ENCODE measurements around the gene PTPRK. TPM values are rescaled to one million over a fixed set of nuclear protein-coding genes. Genes with fewer than 3 reads are reported as not detected.

Gene PTPRK
- total and polyA plus RNA-seq, 2 of the 8 experiments (the other 6 are each of a cell fraction or from before 2014, with no cell fraction given), result 11.4 to 47.3 TPM

GRCh38 chr6:128367437-128367836 lies 153.0 kb downstream of the PTPRK start:
- Histone ChIP-seq H3K79me1 (ENCODE audit: low read depth, low read length) (no peaks in the 10 kb centered on the region), H3K27ac (ENCODE audit: low read depth, low read length) (no peak overlapping the region), H2BK120ac (replicated peaks; ENCODE audit: low read depth, low read length) (no peak overlapping the region), H2BK20ac (ENCODE audit: low read length) (no peak overlapping the region), H4K5ac (ENCODE audit: insufficient read length, low read depth, low read length) (no peak overlapping the region), H3K4ac (replicated peaks; ENCODE audit: insufficient read length, low read depth, low read length) (no peak overlapping the region), H2BK5ac (ENCODE audit: low read depth, low read length) (no peak overlapping the region), H2AK5ac (ENCODE audit: low read depth, low read length) (no peak overlapping the region), H2BK12ac (ENCODE audit: low read depth, low read length) (no peak overlapping the region), H3K4me1 (replicated peaks in 1 of 4; ENCODE audit: control insufficient read depth in 3 of 4, insufficient read depth in 4 of 4, low read length in 3 of 4) (no peaks in the 10 kb centered on the region), H3K23ac (ENCODE audit: insufficient read length) (no peak overlapping the region), H3K36me3 (ENCODE audit: control insufficient read depth in 2 of 4, insufficient read depth in 4 of 4, low read length in 3 of 4) (no peaks in the 10 kb centered on the region), H3K23me2 (ENCODE audit: low read depth, low read length) (no peaks in the 10 kb centered on the region), H2BK15ac (ENCODE audit: low read length) (no peak overlapping the region), H4K91ac (replicated peaks; ENCODE audit: insufficient read length, low read length) (no peak overlapping the region), H3K14ac (ENCODE audit: insufficient read length) (no peak overlapping the region), H3K9ac (replicated peaks in 1 of 4; ENCODE audit: extremely low read depth in 1 of 4, low read depth in 3 of 4, low read length in 3 of 4) (no peak overlapping the region), H3K79me2 (ENCODE audit: control insufficient read depth in 1 of 2, insufficient read depth in 2 of 2, low read length in 2 of 2) (peaks cover 0 to 20% of the 10 kb centered on the region in 2 experiments; a peak in 2 of 4 replicates), H3K56ac (replicated peaks; ENCODE audit: insufficient read length, low read depth, low read length) (no peak overlapping the region), H4K8ac (ENCODE audit: extremely low read depth, insufficient read depth, low read length) (no peak overlapping the region), H3K27me3 (replicated peaks in 1 of 4; ENCODE audit: control insufficient read depth in 3 of 4, extremely low read depth in 1 of 4, insufficient read depth in 3 of 4, low read length in 3 of 4) (peaks cover 0 to 1% (median 0%) of the 10 kb centered on the region in 4 experiments; a peak in 1 of 7 replicates), H3K18ac (ENCODE audit: extremely low read depth, low read length) (no peak overlapping the region), H3K9me3 (ENCODE audit: insufficient read depth in 2 of 2, low read depth in 1 of 2, low read length in 1 of 2) (no peaks in the 10 kb centered on the region), H4K20me1 (replicated peaks in 1 of 2; ENCODE audit: control insufficient read depth in 1 of 2, insufficient read depth in 2 of 2, low read length in 2 of 2) (no peaks in the 10 kb centered on the region), H3K4me3 (ENCODE audit: extremely low read depth in 1 of 4, insufficient read depth in 2 of 4, low read depth in 3 of 4, low read length in 4 of 4) (no peak overlapping the region), H2AFZ (ENCODE audit: low read length) (no peak overlapping the region), H3K4me2 (ENCODE audit: insufficient read depth in 1 of 2, low read depth in 2 of 2, low read length in 2 of 2) (no peak overlapping the region)
- POLR2A ChIA-PET (ENCODE audit: partially characterized antibody), result no interaction called here
- CTCF ChIA-PET (ENCODE audit: partially characterized antibody), result no interaction called here
- no peak for TF ChIP-seq ZNF274 (IDR thresholded peaks at IDR 0.05; ENCODE audit: borderline replicate concordance, extremely low read depth, low read length)
- TF ChIP-seq GTF2F1 (IDR thresholded peaks at IDR 0.05; ENCODE audit: borderline replicate concordance, low read depth, low read length), result no peak
- no peak for TF ChIP-seq EZH2 (IDR thresholded peaks at IDR 0.05; ENCODE audit: low read depth, low read length, severe bottlenecking)
- TF ChIP-seq POLR2AphosphoS5 (IDR thresholded peaks at IDR 0.05; ENCODE audit: low read depth, low read length), result no peak
- no peak for TF ChIP-seq KDM5A (IDR thresholded peaks at IDR 0.05; ENCODE audit: low read length)
- no peak for TF ChIP-seq ASH2L (IDR thresholded peaks at IDR 0.05; ENCODE audit: low read length)
- no peak for TF ChIP-seq EGR1 (IDR thresholded peaks at IDR 0.05; ENCODE audit: borderline replicate concordance, low read depth, low read length)
- TF ChIP-seq SIN3A (conservative IDR thresholded peaks at IDR 0.05 in 1 of 2, IDR thresholded peaks at IDR 0.05 in 1 of 2; ENCODE audit: low read depth in 1 of 2, low read length in 2 of 2), result no peak
- no peak for FAIRE-seq
- 91% methylated on average over 4 of the region's 4 CpGs; no CpG with 5 or more reads in 1 of the 2 experiments for WGBS, 2 experiments (ENCODE audit: extremely low coverage in 1 of 2, insufficient coverage in 1 of 2, insufficient read length in 1 of 2, insufficient replicate concordance in 2 of 2, low coverage in 1 of 2, low lambda C conversion rate in 2 of 2, missing lambda C conversion rate in 1 of 2)
- no peak for DNase-seq (ENCODE audit: low read depth in 1 of 2, low spot score in 2 of 2)
